Measurements from ENCODE around the gene PPP2R3B. TPM values are rescaled to one million over a fixed set of nuclear protein-coding genes. Genes with fewer than 3 reads are reported as not detected.

The PPP2R3B gene
- total and polyA plus RNA-seq, 11 donors, result 60.9 to 186 (median 113) TPM

DNA sequence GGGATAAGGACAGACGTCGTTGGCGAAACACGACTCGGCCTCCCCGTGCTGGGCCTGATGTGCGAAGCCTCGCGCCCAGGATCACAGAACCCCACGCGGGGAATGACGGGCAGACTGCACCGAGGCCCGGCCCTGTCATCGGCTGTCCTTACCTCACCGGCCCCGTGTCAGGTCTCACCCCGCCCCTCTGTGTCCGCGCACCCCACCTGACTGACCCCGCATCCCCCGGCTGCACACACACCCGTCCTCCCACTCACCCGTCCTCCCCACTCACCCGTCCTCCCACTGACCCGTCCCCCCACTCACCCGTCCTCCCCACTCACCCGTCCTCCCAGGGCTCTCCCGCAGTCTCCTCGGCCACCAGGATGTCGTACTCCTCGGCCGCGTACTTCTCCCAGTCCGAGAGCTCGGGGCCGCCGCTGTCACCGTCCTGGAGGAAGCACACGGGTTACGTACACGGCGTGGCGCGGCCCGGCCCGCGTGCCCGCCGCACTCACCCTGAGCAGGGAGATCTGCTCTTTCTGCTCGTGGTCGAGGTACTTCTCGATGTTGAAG, 48.3 kb downstream of the PPP2R3B start:
- Histone ChIP-seq H3K9me3 (no peaks in the 10 kb centered on the region), H3K27me3 (no peaks in the 10 kb centered on the region), H3K4me1 (no peaks in the 10 kb centered on the region), H3K27ac (no peak overlapping the region), H3K36me3 (peaks cover 0 to 44% (median 22%) of the 10 kb centered on the region in 9 donors), H3K4me3 (no peak overlapping the region)
- intact Hi-C loops (cut with DNase I), result no loop called here
- ATAC-seq, result peak in 2 of 4 donors; percentile 11 to 23
- WGBS, 4 donors, result 90 to 97% (median 93%) methylated on average over 50 to 53 of the region's 53 CpGs
- TF ChIP-seq, protein P1, sequence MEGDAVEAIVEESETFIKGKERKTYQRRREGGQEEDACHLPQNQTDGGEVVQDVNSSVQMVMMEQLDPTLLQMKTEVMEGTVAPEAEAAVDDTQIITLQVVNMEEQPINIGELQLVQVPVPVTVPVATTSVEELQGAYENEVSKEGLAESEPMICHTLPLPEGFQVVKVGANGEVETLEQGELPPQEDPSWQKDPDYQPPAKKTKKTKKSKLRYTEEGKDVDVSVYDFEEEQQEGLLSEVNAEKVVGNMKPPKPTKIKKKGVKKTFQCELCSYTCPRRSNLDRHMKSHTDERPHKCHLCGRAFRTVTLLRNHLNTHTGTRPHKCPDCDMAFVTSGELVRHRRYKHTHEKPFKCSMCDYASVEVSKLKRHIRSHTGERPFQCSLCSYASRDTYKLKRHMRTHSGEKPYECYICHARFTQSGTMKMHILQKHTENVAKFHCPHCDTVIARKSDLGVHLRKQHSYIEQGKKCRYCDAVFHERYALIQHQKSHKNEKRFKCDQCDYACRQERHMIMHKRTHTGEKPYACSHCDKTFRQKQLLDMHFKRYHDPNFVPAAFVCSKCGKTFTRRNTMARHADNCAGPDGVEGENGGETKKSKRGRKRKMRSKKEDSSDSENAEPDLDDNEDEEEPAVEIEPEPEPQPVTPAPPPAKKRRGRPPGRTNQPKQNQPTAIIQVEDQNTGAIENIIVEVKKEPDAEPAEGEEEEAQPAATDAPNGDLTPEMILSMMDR (IDR thresholded peaks at IDR 0.05), result no peak
- no peak for TF ChIP-seq POLR2A (IDR thresholded peaks at IDR 0.05)
- DNase-seq, result peak in 3 of 5 donors; percentile 15 to 61 (median 27)

DNA sequence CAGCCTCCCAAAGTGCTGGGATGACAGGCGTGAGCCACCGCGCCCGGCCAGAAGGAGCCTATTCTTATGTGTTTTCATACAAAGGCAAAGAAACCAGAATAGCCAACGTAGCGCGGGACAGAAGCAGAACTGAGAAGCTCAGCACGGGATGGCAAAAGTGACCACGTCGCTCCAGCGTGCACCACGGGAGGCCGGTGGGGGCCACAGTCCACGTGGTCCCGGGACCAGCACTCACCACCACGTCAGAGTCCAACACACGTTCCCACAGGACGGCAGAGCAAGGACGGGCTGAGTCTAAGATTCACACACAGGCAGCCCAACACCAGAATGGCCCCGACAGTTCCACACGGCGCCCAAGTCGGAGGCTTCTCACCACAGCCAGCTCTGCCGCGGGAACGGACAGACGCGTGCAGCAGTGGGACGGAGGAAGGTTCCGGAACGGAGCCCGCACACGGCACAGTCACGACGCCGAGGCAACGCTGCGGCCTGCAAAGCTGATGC, 49.3 kb downstream of the PPP2R3B start:
- no peaks in the 10 kb centered on the region for H3K9me3 ChIP-seq
- no peaks in the 10 kb centered on the region for H3K4me1 ChIP-seq
- peak in 3 of 5 donors; percentile 14 to 49 (median 15) for DNase-seq
- H3K4me3 ChIP-seq, result no peak overlapping the region
- no peak for TF ChIP-seq POLR2A (IDR thresholded peaks at IDR 0.05)
- TF ChIP-seq, protein P1 (IDR thresholded peaks at IDR 0.05), result no peak
- no peaks in the 10 kb centered on the region for H3K27me3 ChIP-seq
- ATAC-seq, result no peak
- WGBS, 4 donors, result 83 to 89% (median 89%) methylated on average over 31 to 38 of the region's 38 CpGs
- H3K36me3 ChIP-seq, result peaks cover 0 to 52% (median 25%) of the 10 kb centered on the region in 9 donors
- intact Hi-C loops (cut with DNase I), result no loop called here
- H3K27ac ChIP-seq, result no peak overlapping the region

- intact Hi-C loops (cut with DNase I), result no loop called here
- WGBS, 4 donors, result 87 to 94% (median 89%) methylated on average over 21 of the region's 21 CpGs
- no peak overlapping the region for H3K4me3 ChIP-seq
- peaks cover 0 to 49% (median 25%) of the 10 kb centered on the region in 9 donors for H3K36me3 ChIP-seq
- peaks cover 0 to 6% (median 4%) of the 10 kb centered on the region in 12 donors for H3K4me1 ChIP-seq
- H3K27ac ChIP-seq, result no peak overlapping the region
- ATAC-seq, result no peak
- DNase-seq, result peak in 3 of 5 donors; percentile 9 to 11 (median 9)
- H3K27me3 ChIP-seq, result peaks cover 0 to 4% (median 2%) of the 10 kb centered on the region in 9 donors
- TF ChIP-seq POLR2A (IDR thresholded peaks at IDR 0.05), result no peak
- no peaks in the 10 kb centered on the region for H3K9me3 ChIP-seq
Observed at GRCh38 chrX:336227-336626, 50.5 kb downstream of the PPP2R3B start.

DNA sequence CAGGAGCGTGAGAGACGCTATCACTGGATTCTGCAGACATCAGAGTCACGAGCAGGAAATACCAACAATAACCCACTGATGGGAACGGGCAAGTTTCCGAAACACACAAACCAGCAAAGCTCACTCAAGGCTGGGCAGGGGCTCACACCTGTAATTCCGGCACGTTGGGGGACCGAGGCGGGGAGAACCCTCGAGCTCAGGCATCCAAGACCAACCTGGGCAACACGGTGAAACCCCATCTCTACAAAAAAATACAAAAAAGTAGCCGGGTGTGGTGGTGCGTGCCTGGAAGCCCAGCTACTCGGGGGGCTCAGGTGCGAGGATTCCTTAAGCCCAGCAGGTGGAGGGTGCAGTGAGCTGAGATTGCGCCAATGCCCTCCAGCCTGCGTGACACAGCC, 51.0 kb downstream of the PPP2R3B start:
- Histone ChIP-seq H3K9me3 (no peaks in the 10 kb centered on the region), H3K4me1 (peaks cover 0 to 11% (median 8%) of the 10 kb centered on the region in 12 donors), H3K36me3 (peaks cover 0 to 44% (median 25%) of the 10 kb centered on the region in 9 donors), H3K27ac (no peak overlapping the region), H3K27me3 (peaks cover 0 to 8% (median 5%) of the 10 kb centered on the region in 9 donors), H3K4me3 (no peak overlapping the region)
- TF ChIP-seq, protein P1 (IDR thresholded peaks at IDR 0.05), result no peak
- no peak for TF ChIP-seq POLR2A (IDR thresholded peaks at IDR 0.05)
- WGBS, 4 donors, result 93 to 94% (median 94%) methylated on average over 17 of the region's 17 CpGs
- DNase-seq (peak in 3 of 5 donors; percentile 9 to 22 (median 18)), ATAC-seq (no peak)
- intact Hi-C loops (cut with DNase I), result no loop called here

All from heart left ventricle (tissue), 16 donors.